Muscle layer of duodenum (tissue), 2 donors: Measurements from ENCODE around the gene OR56A3.

ENCODE experiments used
- H3K27ac ChIP-seq: one replicate; pipeline ENCODE4 v1.7.0; 2013; ENCODE audit warnings: mild to moderate bottlenecking, low read length
- H3K27me3 ChIP-seq: one replicate; pipeline ENCODE4 v1.7.0; 2013; ENCODE audit warnings: low read depth, mild to moderate bottlenecking, control low read depth, low read length
- H3K36me3 ChIP-seq, 2 donors: one replicate each; pipeline ENCODE4 v1.7.0; 2013; ENCODE audit warnings: low read length in 2 of 2, control low read depth in 1 of 2, mild to moderate bottlenecking in 1 of 2; ENCODE audit not compliant: insufficient read depth in 2 of 2, control insufficient read depth in 1 of 2
- H3K4me1 ChIP-seq, 2 donors: one replicate each; pipeline ENCODE4 v1.7.0; 2013; ENCODE audit warnings: low read length in 2 of 2, mild to moderate bottlenecking in 2 of 2, control low read depth in 1 of 2, moderate library complexity in 1 of 2; ENCODE audit not compliant: insufficient read depth in 2 of 2, control insufficient read depth in 1 of 2
- H3K4me3 ChIP-seq, 2 donors: one replicate each; pipeline ENCODE4 v1.7.0; 2013; ENCODE audit warnings: low read length in 2 of 2, low read depth in 1 of 2, mild to moderate bottlenecking in 1 of 2
- H3K9me3 ChIP-seq, 2 donors: one replicate each; pipeline ENCODE4 v1.7.0; 2013; ENCODE audit warnings: low read length in 2 of 2, control low read depth in 1 of 2, mild to moderate bottlenecking in 1 of 2; ENCODE audit not compliant: control insufficient read depth in 1 of 2
- donor health status: healthy.

Gene OR56A3

GRCh38 chr11:5973530-5973929, 31.5 kb downstream of the OR56A3 start:
- no peak overlapping the region for H3K4me3 ChIP-seq
- H3K4me1 ChIP-seq = no peaks in the 10 kb centered on the region
- no peaks in the 10 kb centered on the region for H3K27me3 ChIP-seq
- no peaks in the 10 kb centered on the region for H3K9me3 ChIP-seq
- no peak overlapping the region for H3K27ac ChIP-seq
- no peaks in the 10 kb centered on the region for H3K36me3 ChIP-seq

GRCh38 chr11:5983443-5983842, 41.4 kb downstream of the OR56A3 start:
- Histone ChIP-seq H3K27me3 (no peaks in the 10 kb centered on the region), H3K4me1 (no peaks in the 10 kb centered on the region), H3K36me3 (no peaks in the 10 kb centered on the region), H3K4me3 (no peak overlapping the region), H3K9me3 (no peaks in the 10 kb centered on the region), H3K27ac (no peak overlapping the region)

DNA sequence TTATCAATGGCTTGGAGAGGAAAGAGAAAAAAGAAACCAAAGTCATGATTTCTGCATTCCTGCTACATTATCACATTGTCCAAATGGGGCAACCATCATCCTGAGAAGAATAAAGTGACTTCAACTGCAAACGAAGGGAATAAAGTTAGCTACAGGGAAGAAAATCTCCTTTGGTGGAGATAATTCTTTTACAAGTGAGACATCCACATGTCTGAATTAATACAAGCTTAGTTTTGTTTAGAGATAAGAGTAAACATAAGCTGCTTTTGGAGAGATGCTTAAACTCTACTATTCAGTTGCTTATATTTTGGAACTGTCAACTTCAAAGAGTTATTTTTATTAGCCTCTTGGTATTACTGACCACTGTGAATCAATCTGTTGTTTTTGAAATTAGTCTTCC, 44.8 kb downstream of the OR56A3 start, which contains the start of gene OR52L1:
OR52L1 (minus strand) TSS at position 101 of the 400 bp plus-strand sequence; CDS start at position 46, 55 bp downstream.
- H3K9me3 ChIP-seq = no peaks in the 10 kb centered on the region
- no peaks in the 10 kb centered on the region for H3K4me1 ChIP-seq
- H3K27me3 ChIP-seq = no peaks in the 10 kb centered on the region
- no peaks in the 10 kb centered on the region for H3K36me3 ChIP-seq
- H3K4me3 ChIP-seq = no peak within 1 kb of the TSS
- H3K27ac ChIP-seq = no peak within 1 kb of the TSS

DNA sequence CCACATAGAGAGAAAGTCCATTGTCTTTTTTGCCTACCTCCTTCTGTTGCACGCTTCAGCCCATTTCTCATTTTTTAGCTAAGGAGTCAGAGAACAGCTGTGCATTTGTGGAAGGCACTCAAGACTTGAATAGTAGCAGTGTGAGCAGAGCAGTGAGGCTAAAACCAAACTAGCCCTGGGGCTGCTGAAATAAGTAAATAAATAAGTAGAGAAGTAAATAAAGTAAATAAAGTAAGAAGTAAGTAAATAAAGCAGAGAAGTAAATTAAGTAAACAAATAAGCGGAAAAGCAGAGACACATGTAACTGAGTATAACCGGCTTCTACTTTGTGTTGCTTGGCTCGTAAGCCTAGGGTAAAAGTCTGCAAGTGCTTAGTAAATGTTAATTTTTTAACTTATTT, 47.2 kb downstream of the OR56A3 start:
- H3K27me3 ChIP-seq = no peaks in the 10 kb centered on the region
- no peak overlapping the region for H3K4me3 ChIP-seq
- H3K27ac ChIP-seq = no peak overlapping the region
- H3K4me1 ChIP-seq = no peaks in the 10 kb centered on the region
- H3K9me3 ChIP-seq = no peaks in the 10 kb centered on the region
- H3K36me3 ChIP-seq = no peaks in the 10 kb centered on the region

DNA sequence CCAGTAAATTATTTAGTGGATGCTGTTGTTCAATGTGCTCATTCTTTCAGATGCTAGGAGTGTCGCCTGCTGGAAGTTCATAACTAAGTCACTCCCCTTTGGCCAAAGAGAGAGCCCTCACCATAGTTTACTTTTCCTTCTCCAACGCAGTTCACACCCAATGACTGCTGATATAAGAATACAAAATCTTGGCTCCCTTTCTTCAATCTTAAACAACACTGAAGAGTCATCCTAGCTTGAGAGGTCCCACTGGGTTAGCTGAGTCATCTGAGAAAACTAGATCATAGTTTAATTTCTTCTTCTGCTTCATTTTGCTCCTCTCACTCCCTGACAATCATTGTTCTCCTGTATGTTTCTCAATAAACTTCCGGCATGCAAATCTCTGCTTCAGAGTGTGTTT, 50.1 kb downstream of the OR56A3 start:
- Histone ChIP-seq H3K4me3 (no peak overlapping the region), H3K27ac (no peak overlapping the region), H3K36me3 (no peaks in the 10 kb centered on the region), H3K27me3 (no peaks in the 10 kb centered on the region), H3K4me1 (no peaks in the 10 kb centered on the region), H3K9me3 (no peaks in the 10 kb centered on the region)

GRCh38 chr11:5992604-5993251, 50.7 kb downstream of the OR56A3 start:
- H3K9me3 ChIP-seq = no peaks in the 10 kb centered on the region
- H3K4me3 ChIP-seq = no peak overlapping the region
- H3K27ac ChIP-seq = no peak overlapping the region
- H3K36me3 ChIP-seq = no peaks in the 10 kb centered on the region
- H3K4me1 ChIP-seq = no peaks in the 10 kb centered on the region
- H3K27me3 ChIP-seq = no peaks in the 10 kb centered on the region

DNA sequence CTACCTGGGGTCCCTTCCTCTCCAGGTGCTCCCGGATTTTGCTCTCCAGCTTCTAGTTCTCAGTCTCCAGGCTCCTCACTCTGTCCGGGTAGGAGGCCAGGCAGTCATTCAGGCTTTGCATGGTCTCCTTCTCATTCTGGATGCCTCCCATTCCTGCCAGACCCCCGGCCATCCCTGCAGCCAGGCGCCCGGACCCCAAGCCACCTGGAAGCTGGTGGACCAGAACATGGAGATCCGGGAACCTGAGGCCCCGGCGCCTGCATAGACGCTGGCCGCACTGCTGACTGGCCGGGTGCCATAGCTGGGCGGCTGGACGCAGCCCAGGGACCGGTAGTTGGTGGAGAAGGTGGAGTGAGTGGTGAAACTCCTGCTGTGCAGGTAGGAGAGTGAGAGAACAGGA, 52.7 kb downstream of the OR56A3 start:
- H3K4me3 ChIP-seq = no peak overlapping the region

More for the DNA sequence above, 52.7 kb downstream of the OR56A3 start:
- Histone ChIP-seq H3K36me3 (no peaks in the 10 kb centered on the region), H3K9me3 (no peaks in the 10 kb centered on the region), H3K27me3 (no peaks in the 10 kb centered on the region), H3K27ac (no peak overlapping the region), H3K4me1 (no peaks in the 10 kb centered on the region)
